Hepatocyte (in vitro differentiated cells): ENCODE results near the gene EPHB2.

Experiments
- CTCF ChIP-seq: fragments of 200-600 bp; sonication (generic); IDR thresholded peaks from 2 replicates; pipeline ENCODE4 v1.5.1; 2016; ENCODE audit warnings: antibody characterized with exemption, mild to moderate bottlenecking; ENCODE audit not compliant: poor library complexity
- EZH2 ChIP-seq: fragments of 200-600 bp; sonication (generic); IDR thresholded peaks from 2 replicates; pipeline ENCODE4 v1.6.1; 2016; ENCODE audit warnings: antibody characterized with exemption, mild to moderate bottlenecking, borderline replicate concordance

- TF ChIP-seq CTCF (no peak), EZH2 (no peak)
These were observed 91.1 kb downstream of the EPHB2 start for GRCh38 chr1:22801761-22802160.
